RKO (cell line): ENCODE measurements around the gene ADNP.
A peak's percentile ranks its signal among the peaks of the same experiment; 100 is the strongest.

Experiments used
- DNase-seq: peaks from one replicate; pipeline ENCODE4 v3.0.0-alpha.2; 2016; ENCODE audit warnings: low spot score

The ADNP gene

DNA sequence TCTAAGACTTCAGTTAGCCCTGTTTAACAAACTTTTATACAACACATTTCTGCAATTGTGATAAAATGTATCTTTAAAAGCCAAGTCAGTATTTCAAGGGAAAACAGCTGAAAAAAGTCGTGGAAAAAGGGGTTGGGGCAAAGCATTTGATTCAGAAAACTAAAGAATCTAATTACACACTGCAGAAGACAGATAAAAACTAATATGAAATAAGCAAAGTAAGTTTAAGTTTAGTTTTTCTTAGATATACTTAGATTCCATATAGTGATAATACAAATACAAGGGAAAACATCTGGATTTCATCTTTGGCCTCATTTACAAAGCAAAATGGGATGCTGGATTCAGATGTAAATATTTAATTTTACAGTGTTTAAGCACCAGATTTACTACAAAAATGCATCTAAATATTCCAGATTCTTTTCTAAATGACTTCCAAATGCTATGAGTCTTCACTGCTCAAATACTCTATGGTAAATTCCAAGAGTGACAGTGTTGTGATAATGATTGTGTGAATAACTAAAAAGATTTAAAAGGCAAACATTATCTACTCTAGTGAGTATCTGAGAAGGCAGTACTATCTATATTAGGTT is 1.5 kb upstream of the ADNP start:
- no peak for DNase-seq

DNA sequence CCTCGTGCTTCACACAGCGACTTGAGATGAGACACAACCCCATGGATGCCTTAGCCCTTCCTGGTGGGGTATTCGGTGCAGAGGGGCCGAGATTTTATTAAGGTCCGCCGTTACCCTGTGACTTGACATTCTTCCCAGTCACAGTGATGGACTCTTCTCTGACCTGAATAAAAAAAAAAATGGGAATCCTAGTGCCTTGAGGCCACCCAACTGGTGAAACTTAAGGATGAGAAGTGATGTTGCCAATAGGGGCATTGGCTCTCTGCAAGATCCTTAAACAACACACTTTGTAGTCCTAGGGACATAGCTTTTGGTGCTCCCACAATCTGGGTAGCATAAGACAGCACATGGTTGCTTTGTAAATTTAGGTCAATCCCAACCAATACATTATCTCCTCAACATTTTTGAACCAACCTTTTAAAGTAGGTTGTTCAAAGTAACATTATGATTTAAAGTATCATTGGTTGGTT is 814 bp upstream of the ADNP start:
- DNase-seq, result peak; percentile 61

DNA sequence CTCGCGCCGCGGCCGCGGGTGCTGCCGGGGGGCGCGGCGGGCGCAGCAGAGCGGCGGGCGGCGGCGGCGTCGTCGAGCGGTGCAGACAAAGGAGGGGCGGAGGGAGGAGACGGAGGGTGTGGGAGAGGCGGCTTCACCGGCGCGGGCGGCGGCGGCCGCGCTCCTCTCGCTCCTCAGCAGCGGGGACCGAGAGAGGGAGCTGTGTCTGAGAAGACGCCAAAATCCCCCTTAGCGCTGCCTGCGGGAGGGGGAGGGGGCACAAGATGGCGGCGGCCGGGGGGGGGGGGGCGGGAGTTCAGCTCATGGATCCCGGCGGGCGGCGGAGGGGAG is 296 bp downstream of the ADNP start:
- DNase-seq, result no peak

DNA sequence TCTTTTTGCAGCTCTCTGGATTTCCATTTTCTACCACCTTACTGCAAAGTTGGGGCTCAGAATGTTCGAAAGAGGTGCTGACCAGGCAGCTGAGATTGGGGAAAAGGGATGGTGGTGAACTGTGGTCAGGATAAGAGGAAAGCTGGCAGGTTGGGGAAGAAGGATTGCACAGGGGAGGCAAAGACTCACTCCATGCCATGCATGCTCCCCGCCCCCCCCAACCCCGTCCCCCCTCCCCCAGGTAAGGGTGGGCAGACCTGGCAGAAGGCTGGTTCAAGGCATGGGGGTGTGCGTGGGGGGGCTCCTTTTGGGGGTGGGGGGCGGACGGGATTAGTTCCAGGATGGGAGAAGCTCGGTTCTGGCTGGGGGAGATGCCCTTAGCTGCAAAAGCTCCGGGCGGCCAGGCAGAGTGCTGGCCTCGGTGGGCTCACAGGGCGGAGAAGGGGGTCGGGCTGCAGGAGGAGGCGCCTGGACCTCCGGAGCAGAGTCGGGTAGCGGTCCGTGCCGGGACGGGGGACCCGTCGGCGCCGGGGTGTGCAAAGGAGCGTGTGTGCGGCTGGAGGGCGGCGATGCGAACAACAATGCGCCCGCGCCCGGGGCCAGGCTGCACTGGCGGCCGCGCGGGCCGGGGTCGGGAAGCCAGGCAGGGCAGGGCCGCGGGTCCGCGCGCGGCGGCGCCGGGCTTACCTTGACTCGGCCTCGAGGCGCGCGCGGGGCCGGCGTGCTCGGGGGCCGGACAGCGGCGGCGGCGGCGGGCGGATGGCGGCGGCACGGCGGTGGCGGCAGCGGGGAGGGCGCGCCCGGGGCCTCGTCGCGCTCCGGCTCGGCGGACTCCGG is 880 bp downstream of the ADNP start:
- no peak for DNase-seq

DNA sequence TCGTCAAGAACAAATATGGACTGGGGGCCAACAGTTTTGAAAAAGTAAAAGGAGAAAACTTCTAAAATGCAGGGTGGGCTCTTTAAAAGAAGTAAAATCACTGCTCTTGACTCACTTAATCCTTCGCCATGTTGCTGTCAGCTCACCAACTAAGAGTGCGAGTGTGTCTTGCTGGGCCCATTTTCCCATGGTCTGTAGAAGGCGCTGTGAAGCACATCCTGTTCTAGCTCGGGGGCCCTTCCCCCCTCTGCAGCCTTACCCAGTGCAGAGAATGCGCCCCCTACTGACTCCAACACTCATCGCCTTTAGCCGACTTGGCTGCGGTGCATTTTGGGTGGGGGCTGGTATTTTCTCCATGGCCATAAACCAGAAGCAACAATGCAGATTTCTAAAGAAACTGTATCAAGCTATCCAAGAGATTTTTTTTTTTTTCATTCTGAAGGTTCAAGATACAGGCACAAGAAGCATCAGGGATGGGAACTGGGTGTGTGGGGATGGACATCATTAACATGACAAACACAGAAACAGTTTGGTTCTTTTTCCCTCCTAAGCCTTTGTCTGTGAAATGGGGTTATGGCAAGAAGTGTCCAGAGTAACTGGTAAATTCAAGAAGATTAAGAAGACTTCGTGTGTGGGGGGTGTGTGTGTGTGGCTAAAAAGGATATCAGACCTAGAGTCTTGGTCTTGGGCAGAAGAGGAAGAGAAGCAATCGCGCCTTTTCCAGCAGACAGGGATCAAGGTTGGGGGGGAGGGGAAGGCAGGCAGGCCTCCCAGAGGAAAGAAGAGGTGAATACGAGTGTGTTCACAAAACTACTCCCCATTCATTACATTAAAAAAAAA is 1.7 kb downstream of the ADNP start:
- DNase-seq, result peak; percentile 98

DNA sequence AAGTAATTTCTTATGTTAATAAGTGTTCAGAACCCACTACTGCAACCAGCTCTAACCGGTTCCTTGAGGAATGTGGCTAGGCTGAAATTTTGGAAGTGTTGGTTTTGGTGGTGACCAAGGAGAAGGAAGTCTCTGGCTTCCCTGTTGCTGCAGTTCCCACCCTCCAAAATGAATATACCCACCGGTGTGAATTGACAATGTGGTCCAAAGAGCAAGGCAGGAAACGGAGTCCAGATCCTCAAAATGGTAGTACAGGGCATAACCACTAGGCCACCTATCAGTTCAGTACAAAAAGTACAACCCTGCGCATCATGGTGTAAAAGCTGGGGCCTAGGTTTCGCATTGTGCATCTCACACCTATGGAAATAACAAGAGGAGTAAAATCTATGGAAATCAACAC is 2.8 kb downstream of the ADNP start:
- peak; percentile 50 for DNase-seq

DNA sequence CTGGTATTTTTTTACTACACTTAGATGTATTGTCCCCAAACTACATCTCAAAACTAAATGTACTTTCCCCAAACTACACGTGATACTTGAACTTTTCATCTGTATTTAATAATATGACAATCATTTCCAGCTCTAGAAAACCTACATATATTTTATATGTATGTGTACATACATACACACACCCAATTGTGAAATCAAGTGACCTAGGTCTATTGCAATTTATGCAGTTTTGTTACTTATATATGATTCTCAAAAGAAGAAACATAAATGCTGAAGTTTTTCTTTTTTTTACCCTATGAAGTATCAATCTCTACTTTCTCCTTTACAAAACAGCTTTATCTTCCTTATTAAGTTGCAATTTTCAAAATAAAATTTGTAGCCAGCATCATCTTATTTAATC is 4.7 kb downstream of the ADNP start:
- no peak for DNase-seq

DNA sequence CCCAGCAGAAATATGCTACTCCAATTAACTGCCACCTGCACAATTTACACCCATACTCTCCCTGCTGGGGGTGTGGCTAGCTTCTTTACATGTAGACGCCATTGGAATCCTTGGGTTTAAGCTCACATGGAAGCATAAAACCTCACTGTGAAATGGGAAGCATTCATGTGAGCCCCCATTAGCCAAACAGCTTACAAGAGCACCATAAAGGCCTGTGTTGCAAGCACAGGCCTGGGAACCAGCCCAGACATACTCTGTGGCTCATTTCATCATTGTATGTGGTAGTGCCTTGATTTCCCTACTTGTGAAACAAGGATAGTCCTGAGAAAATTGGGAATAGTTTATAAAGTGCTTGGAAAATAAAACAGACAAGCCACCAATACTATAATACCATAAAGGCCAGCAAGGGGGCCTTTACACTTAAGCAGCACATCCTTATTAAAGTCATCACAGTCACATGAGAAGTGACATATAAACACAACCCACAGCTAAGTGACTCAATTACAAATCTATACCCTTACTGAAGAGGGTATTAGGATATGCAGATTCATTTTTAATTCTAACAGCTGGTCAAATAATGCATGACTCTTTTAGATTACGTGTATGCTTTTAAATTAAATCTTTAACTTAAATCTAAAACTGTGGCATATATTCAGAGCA is 6.8 kb downstream of the ADNP start:
- no peak for DNase-seq

DNA sequence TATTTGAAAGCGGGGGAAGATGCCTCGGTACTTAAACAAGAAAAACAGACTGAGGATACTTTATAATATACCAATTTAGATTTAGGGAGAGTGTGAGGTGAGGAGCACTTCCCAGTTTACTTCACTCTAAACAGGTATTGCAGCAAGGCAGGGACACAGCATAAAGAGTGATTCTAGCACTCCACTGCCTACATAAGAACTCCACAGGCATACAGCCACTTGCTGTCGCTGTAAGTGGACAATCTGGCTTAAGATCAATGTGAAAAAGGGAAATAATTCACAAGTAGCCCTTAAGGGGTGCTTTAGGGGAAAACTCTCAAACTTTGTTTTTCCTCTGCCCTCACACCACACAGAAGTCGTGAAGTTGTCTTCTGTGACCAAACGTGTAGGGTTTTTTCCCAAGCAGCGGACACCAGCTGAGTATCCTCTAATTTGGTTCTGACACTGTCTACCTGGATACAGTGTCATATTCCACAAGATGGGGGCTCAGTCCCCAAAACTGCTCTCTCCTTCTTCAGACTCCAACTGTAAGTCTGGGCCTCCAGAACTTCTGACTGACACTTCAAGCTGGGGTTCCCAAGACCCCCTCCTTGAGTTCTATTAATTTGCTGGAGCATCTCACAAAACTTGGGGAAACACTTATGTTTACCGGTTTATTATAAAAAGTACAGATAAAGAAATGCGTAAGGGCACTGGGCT is 9.3 kb downstream of the ADNP start:
- no peak for DNase-seq

DNA sequence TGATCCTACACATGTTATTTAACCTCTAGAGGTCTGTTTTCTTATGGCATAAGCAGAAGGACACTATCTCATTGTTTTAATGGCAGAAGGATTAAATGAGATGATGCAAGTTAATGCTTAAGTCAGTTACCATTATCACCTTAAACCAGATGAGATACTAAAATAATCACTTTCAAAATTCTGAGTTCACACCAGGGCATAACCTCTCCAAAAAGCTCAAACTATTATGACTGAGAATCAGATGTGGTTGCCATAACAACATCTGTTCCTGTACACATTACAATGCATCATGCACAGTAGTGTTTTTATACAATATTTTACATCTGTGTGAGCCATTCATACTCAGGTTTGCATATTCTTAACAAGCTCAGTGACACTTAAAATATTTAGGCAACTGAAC is 10.2 kb downstream of the ADNP start:
- DNase-seq, result peak; percentile 45

DNA sequence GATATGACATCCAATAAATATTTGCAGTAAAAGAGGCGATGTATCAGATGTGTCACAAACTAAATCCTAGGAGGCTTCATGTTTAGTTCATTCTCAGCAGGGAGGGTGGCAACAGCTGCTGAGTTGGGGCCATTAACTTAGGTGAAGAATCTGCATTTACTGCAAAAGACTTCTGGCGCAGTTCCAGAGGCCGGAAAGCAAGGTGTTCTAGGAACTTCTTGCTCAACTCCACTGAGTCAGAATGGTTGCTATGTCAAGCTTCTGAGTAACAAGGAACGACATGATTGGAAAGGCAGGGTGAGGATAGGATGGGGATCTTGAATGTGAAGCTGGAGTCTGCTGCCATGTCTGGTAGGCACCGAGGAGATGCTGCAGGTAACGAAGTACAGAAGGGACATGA is 11.7 kb downstream of the ADNP start:
- DNase-seq, result peak; percentile 86

DNA sequence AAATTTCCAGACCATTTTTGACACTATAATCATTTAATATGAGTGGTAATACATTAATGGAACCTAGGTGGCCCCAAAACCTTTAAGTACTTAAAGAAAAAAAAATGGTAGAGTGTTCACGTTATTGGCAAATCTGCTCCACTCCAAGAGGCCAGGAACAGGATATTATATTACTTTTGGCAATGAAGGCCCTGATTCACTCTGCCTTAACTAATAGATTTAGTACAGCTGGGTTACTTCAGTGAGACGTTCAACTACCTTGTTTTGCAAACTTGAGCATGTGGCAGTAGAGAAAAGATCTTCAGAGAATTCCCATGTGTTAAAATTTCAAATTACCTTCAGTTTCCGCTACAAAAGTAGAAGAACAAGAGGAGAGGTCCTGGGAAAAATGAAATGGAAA is 12.8 kb downstream of the ADNP start:
- DNase-seq, result no peak

DNA sequence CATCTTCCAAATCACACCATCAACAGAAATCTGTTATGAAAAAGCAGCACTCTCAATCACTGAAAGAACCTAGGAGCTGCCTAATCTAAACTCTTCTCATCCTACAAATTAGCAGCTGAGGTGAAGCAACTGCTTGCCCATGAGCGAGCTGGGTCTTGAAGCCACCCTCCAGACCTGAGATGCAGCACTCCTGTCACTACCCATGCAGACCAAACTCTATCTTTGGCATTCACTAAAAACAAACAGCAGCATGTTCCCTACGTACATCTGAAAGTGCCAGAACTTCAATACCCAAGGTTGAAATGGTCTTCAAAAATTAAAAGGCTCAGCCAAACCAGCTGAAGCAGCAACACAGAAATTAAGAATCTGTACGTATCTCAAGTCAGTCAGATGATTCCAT is 14.3 kb downstream of the ADNP start:
- DNase-seq, result no peak

DNA sequence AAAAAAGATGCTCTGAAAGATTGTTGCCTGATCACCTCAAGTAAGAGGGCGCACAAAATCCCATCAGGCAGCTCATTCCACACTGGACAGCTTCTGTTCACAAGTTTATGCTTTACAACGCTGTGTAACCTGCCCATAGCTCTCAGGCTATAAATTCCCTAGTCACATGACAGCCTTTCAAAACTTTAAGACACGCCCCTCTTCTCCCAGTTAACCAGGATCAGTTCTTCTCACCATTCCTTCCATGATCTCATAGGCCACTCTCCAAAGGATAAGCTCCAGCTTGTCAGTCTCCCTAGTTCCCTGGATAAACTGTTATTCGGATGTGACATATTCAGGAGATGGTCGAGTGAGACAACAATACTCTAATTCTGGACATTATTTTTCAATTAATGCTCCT is 15.0 kb downstream of the ADNP start:
- DNase-seq, result no peak

DNA sequence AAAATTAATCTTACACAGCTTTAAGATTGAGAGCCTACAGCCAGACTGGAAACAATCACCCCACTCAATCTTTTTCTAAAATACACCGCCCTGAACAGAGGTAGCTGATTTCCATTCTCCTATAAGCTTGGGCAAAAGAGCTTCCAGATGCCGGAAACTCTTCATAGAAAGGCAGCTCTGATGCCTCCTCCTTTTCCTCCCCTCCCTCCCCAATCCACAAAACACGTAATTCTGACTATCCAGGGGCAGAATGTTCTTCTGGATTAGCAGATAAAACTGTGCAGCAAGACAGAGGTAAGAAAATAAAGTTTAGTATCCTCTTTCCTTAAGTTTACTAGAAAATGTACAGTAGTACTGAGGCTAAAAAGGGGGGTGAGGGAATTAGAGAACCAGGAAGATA is 15.8 kb downstream of the ADNP start:
- no peak for DNase-seq

DNA sequence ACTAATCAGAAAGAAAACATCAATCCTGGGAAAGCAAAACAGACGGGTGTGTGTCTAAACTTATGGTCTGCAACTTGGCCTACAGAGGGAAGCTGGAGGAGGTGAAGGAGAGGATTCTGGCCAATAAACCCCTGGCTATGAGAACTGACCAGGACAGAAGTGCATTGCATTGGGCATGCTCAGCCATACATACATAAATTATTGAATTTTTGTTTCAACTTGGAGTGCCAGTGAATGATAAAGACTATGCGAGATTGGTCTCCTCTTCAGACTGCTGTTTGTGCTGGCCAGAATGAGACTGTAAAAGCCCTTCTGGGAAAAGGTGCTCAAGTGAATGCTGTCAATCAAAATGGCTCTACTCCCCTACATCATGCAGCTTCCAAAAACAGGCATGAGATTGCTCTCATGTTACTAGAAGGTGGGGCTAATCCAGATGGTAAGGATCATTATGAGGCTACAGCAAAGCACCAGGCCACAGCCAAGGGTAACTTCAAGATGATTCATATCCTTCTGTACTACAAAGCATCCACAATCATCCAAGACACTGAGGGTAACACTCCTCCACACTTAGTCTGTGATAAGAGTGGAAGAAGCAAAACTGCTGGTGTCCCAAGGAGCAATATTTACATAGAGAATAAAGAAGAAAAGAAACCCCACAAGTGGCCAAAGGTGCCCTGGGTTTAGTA is 17.4 kb downstream of the ADNP start:
- peak; percentile 64 for DNase-seq

DNA sequence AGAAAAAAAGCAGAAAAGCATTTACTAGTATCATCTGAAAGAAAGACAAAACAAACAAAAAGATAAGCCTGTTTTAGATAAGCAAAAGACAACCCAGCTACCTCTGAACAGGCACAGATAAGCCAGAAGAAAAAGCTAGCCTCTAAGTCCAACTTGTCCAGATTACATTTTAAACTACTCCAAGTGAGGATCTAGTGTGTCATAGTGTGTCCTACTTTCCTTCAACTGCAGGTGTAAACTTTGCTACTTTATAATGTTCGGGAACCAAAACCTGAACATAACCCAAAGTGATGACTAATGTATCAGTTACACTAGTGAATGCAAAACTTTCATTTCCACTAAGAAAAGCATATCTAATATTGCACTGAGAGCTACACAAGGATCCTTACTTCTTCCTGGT is 19.5 kb downstream of the ADNP start:
- DNase-seq, result no peak

DNA sequence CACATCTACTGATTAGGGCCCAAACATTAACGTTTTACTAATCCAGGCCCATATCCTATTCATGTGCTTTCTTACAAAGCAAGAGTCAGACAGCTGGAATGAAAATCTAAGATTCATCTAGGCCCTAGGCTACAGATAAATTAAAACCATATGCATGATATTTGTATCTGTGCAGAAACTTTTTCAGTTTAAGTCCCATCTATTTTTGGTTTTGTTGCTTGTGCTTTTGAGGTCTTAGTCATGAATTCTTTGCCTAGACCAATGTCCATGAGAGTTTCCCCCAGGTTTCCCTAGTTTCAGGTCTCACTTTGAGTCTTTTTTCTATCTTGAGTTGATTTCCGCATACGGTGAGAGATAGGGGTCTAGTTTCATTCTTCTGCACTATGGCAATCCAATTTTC is 20.2 kb downstream of the ADNP start:
- DNase-seq, result no peak

DNA sequence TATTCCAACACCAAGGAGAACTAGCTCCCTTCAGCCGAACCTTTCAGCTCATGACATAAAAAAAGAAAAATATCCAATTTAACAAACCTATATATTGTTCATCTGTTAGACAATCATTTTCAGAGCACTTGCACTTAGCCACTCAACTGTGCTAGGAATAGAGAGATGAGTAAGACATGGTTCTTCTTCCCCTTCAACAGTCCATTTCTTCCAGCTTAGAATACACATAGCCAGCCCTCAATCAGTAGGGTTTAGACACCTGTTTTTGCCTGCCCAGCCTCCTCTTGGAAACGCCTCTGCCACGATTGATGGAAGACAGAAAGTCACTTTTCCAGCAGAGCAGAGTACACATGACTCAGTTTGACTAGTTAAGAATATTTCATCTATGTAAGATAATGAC is 21.8 kb downstream of the ADNP start:
- DNase-seq, result no peak

DNA sequence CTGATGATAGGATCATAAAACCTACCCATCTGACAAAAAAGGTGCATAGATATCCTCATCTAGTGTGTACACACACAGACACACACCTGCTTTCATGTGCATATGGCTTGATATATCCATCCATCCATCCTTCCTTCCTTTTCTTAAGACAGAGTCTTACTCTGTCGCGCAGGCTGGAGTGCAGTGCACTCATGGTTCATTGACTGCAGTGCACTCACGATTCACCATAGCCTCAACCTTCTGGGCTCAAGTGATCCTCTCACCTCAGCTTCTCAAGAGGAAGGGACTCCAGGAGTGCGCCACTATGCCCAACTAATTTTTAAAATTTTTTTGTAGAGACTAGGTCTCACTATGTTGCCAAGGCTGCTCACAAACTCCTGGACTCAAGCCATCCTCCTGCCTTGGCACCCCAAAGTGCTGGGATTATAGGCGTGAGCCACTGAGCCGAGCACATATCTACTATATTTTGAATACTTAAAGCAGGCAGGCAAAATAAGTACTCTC is 27.1 kb downstream of the ADNP start:
- no peak for DNase-seq
